CD4-positive, alpha-beta T cell treated with Interleukin-12 subunit alpha and Interleukin-12 subunit beta, for 1 hour (primary cell): ENCODE data around the gene PPP1CB.
"Not testable (repeated sequence)": the region's sequence is repeated elsewhere in the genome, so short reads cannot be mapped to it uniquely, and the experiment has no call there.

Source experiments
- DNase-seq: peaks from one replicate; pipeline ENCODE4 v3.0.0-alpha.2; 2020

The PPP1CB gene

GRCh38 chr2:28780496-28780895 is 28.9 kb downstream of the PPP1CB start:
- no peak for DNase-seq

GRCh38 chr2:28782423-28782822 is 30.8 kb downstream of the PPP1CB start:
- DNase-seq = no peak

- DNase-seq = not testable (repeated sequence)
These were observed 32.9 kb downstream of the PPP1CB start for GRCh38 chr2:28784570-28784969.

GRCh38 chr2:28796620-28797019 is 45.0 kb downstream of the PPP1CB start:
- no peak for DNase-seq

GRCh38 chr2:28801726-28802125 is 50.1 kb downstream of the PPP1CB start:
- DNase-seq = no peak

- DNase-seq = no peak
These were observed 51.4 kb downstream of the PPP1CB start for GRCh38 chr2:28802975-28803429.

GRCh38 chr2:28809927-28810326 is 58.3 kb downstream of the PPP1CB start:
- DNase-seq = no peak

GRCh38 chr2:28810384-28811285 is 59.0 kb downstream of the PPP1CB start, which contains the start of gene SPDYA:
Gene SPDYA, plus strand, starts transcription at chr2:28810834. Its CDS starts 5,181 bp downstream, at chr2:28816015.
- DNase-seq = peak; percentile 85

GRCh38 chr2:28818053-28818452 is 66.4 kb downstream of the PPP1CB start:
- no peak for DNase-seq

GRCh38 chr2:28821295-28821958 is 69.8 kb downstream of the PPP1CB start:
- DNase-seq = peak; percentile 79

- no peak for DNase-seq
These were observed 70.4 kb downstream of the PPP1CB start for GRCh38 chr2:28822036-28822435.

GRCh38 chr2:28824207-28824606 is 72.6 kb downstream of the PPP1CB start:
- DNase-seq = no peak

GRCh38 chr2:28824870-28825269 is 73.2 kb downstream of the PPP1CB start:
- DNase-seq = no peak

GRCh38 chr2:28828382-28828781 is 76.8 kb downstream of the PPP1CB start:
- DNase-seq = no peak

GRCh38 chr2:28833740-28834470 is 82.3 kb downstream of the PPP1CB start:
- no peak for DNase-seq

- no peak for DNase-seq
These were observed 84.2 kb downstream of the PPP1CB start for GRCh38 chr2:28835781-28836180.

GRCh38 chr2:28838971-28839370 is 87.3 kb downstream of the PPP1CB start:
- no peak for DNase-seq

GRCh38 chr2:28842042-28842441 is 90.4 kb downstream of the PPP1CB start:
- no peak for DNase-seq
